Measurements from ENCODE around the gene ANKRD13C. TPM values are rescaled to one million over a fixed set of nuclear protein-coding genes. Genes with fewer than 3 reads are reported as not detected.

The ANKRD13C gene, protein sequence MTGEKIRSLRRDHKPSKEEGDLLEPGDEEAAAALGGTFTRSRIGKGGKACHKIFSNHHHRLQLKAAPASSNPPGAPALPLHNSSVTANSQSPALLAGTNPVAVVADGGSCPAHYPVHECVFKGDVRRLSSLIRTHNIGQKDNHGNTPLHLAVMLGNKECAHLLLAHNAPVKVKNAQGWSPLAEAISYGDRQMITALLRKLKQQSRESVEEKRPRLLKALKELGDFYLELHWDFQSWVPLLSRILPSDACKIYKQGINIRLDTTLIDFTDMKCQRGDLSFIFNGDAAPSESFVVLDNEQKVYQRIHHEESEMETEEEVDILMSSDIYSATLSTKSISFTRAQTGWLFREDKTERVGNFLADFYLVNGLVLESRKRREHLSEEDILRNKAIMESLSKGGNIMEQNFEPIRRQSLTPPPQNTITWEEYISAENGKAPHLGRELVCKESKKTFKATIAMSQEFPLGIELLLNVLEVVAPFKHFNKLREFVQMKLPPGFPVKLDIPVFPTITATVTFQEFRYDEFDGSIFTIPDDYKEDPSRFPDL
- total RNA-seq = 24.0 and 31.3 TPM in 2 replicates

DNA sequence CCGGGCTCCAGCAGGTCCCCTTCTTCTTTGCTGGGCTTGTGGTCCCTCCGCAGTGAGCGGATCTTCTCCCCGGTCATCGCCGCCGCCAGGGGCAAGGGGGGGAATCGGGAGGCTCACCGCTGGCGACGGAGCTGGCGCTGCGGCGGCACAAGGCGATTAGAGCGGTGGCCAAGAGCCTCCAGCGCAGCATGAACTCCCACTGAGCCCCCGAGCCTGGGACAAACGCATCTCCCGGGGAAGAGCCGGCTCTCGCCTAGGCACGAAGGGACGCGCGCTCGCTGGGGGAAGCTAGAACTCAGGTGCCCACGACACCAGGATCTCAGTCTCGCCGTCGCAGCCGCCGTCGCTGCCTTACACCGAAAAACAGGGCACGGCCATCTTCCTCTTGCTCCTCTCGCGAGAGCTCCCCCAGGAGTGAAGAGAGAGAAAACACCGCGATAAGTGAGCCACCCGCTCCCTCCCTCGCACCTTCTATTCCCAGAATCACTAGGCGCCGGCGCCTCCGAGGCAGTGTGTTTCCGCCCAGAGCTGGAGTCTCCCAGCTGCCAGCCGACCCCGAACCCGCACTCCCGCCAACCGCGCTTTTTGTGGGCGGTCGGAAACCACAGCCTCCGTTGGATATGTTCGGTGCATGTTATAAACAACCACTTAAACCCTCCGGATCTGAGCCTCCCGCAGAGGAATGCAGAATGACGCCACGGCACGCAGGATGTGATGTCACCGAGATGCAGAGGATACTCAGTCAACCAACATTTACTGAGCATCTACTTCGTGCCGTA, at the start of gene ANKRD13C:
ANKRD13C (minus strand) TSS at position 391 of the 779 bp plus-strand sequence; CDS start at position 77, 314 bp downstream.

DNA sequence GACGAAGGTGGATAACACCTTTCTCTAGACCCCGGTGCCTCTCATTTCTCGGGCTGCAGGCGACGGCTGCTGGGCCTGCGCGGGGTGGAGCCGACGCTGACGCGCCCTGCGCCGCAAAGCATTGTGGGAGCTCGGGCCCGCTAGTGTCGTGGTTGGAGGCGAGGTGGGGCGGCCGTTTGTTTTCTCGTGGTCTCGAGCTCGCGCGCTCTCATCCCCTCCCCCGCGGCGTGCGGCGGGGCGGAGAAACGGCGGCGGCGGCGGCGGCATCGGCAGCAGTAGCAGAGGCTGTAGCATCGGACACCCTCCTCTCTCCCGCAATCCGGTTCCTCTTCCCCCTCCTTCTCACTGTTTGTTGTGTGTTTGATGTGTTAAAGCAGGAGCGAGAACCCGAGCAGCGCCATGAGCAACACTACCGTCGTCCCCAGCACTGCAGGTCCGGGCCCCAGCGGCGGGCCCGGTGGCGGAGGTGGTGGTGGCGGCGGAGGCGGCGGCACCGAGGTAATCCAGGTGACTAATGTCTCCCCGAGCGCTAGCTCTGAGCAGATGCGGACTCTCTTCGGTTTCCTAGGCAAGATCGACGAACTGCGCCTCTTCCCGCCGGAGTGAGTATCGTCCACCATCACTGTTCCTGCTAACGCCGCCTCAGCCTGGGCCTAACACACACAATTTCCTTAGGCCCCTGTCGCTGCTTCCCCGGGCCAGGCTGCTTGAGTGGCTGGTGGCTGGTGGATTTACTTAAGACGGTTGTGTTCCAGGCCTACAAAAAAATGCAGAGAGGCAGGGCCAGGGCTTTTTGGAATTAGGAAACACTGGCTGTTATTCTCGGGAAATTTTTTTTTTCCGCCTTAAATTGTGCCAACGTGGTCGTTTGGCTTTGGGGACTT, 133.0 kb downstream of the ANKRD13C start, which contains the start of gene SRSF11:
SRSF11 (plus strand) TSS at position 143 of the 884 bp plus-strand sequence; CDS start at position 400, 257 bp downstream.

Other genes with a start within 250 kb of the ANKRD13C start
- 14.4 and 18.9 TPM in 2 replicates for gene LRRC40, start 149.1 kb downstream of the ANKRD13C start, total RNA-seq
- 110 and 118 TPM in 2 replicates for gene SRSF11, start 133.3 kb downstream of the ANKRD13C start, total RNA-seq
- 4.2 and 4.9 TPM in 2 replicates for gene CTH, start 56.5 kb upstream of the ANKRD13C start, total RNA-seq

Data from smooth muscle cell of the pulmonary artery (primary cell).